Keratinocyte (primary cell): ENCODE measurements around the gene KCNH8. TPM values are rescaled to one million over a fixed set of nuclear protein-coding genes. Genes with fewer than 3 reads are reported as not detected.

Experiments used
- DNase-seq: peaks from one replicate; pipeline ENCODE4 v3.0.0-alpha.2; 2011; ENCODE audit warnings: low read depth, missing footprints, low spot score
- FAIRE-seq: peaks from 2 replicates; lab custom pipeline; 2011; peaks lifted over from hg19 to GRCh38; lab: Jason Lieb, UNC
- H2AFZ ChIP-seq: 2 replicates; pipeline ENCODE4 v1.6.0; 2012; ENCODE audit warnings: low read length, control low read depth, inconsistent platforms; ENCODE audit not compliant: control insufficient read depth
- H3K27ac ChIP-seq: 2 replicates; pipeline ENCODE4 v1.5.1; 2011; ENCODE audit warnings: low read length; ENCODE audit not compliant: control insufficient read depth, insufficient read depth
- H3K27me3 ChIP-seq: 3 replicates; pipeline ENCODE4 v1.6.0; 2011; ENCODE audit warnings: low read length; ENCODE audit not compliant: control insufficient read depth, insufficient read depth; ENCODE audit errors: extremely low read depth
- H3K36me3 ChIP-seq, 2 experiments: 2 replicates in 1 of 2; 3 replicates in 1 of 2; pipeline ENCODE4 v1.5.1; 2011; ENCODE audit warnings: low read length in 2 of 2, mild to moderate bottlenecking in 1 of 2; ENCODE audit not compliant: control insufficient read depth in 2 of 2, insufficient read depth in 2 of 2; ENCODE audit errors: extremely low read depth in 1 of 2
- H3K4me1 ChIP-seq: 3 replicates; pipeline ENCODE4 v1.5.1; 2011; ENCODE audit warnings: low read length; ENCODE audit not compliant: control insufficient read depth, insufficient read depth; ENCODE audit errors: extremely low read depth
- H3K4me2 ChIP-seq: 3 replicates; pipeline ENCODE4 v1.6.0; 2011; ENCODE audit warnings: low read depth, low read length; ENCODE audit not compliant: control insufficient read depth, insufficient read depth; ENCODE audit errors: extremely low read depth
- H3K4me3 ChIP-seq, 3 experiments: fragments of 200-600 bp in 1 of 3; sonication (generic) in 1 of 3; 2 replicates in 2 of 3; 3 replicates in 1 of 3; pipeline ENCODE4 v1.5.1; 2011 to 2016; ENCODE audit warnings: low read length in 3 of 3, mild to moderate bottlenecking in 3 of 3, control low read depth in 2 of 3, inconsistent platforms in 1 of 3, low read depth in 1 of 3, mixed read lengths in 1 of 3, mixed run types in 1 of 3, moderate library complexity in 1 of 3; ENCODE audit not compliant: control insufficient read depth in 2 of 3, insufficient read depth in 2 of 3; ENCODE audit errors: extremely low read depth in 1 of 3
- H3K79me2 ChIP-seq: 2 replicates; pipeline ENCODE4 v1.6.0; 2012; ENCODE audit warnings: low read length; ENCODE audit not compliant: control insufficient read depth, insufficient read depth
- H3K9ac ChIP-seq: 3 replicates; pipeline ENCODE4 v1.6.0; 2011; ENCODE audit warnings: low read length; ENCODE audit not compliant: control insufficient read depth, insufficient read depth; ENCODE audit errors: extremely low read depth
- H3K9me1 ChIP-seq: 3 replicates; pipeline ENCODE4 v1.6.0; 2011; ENCODE audit warnings: low read length; ENCODE audit not compliant: control insufficient read depth, insufficient read depth; ENCODE audit errors: extremely low read depth
- H3K9me3 ChIP-seq: 2 replicates; pipeline ENCODE4 v1.5.1; 2012; ENCODE audit warnings: low read depth, low read length; ENCODE audit not compliant: control insufficient read depth
- H4K20me1 ChIP-seq: 3 replicates; pipeline ENCODE4 v1.6.0; 2011; ENCODE audit warnings: low read length; ENCODE audit not compliant: control insufficient read depth, insufficient read depth; ENCODE audit errors: extremely low read depth
- EZH2 ChIP-seq: IDR thresholded peaks from one replicate; pipeline ENCODE4 v1.6.1; 2012; ENCODE audit warnings: inconsistent platforms, mild to moderate bottlenecking, low read length, moderate library complexity
- dilution Hi-C: fragments of 300-500 bp; cut with MboI; formaldehyde crosslinking; loops from one replicate; pipeline ENCODE4 v1.7.0; 2020; ENCODE audit warnings: low sequenced_read_pairs; ENCODE audit not compliant: extremely low pct_ligation_motif_present
- polyA plus RNA-seq, 5 experiments: library from polyadenylated mRNA; depleted of rRNA in 3 of 5; stranded (reverse) in 3 of 5; stranded (forward) in 1 of 5; unstranded in 1 of 5; fragments of >200 nt; gene quantifications; 1 replicate in 1 of 5; 2 replicates in 3 of 5; 3 replicates in 1 of 5; pipeline versions ENCODE4 v1.2.1 to v1.2.3, GENCODE V29; 2011 to 2012; ENCODE audit warnings: missing spikeins in 2 of 5, low read depth in 1 of 5, low replicate concordance in 1 of 5
- TF ChIP-seq, protein P1 (sequence below), 3 experiments: IDR thresholded peaks in 1 of 3; conservative IDR thresholded peaks in 1 of 3; optimal IDR thresholded peaks in 1 of 3; 2 replicates in 2 of 3; 3 replicates in 1 of 3; pipeline versions ENCODE3 to v1.5.1; 2011; ENCODE audit warnings: low read length in 3 of 3, mild to moderate bottlenecking in 3 of 3, moderate library complexity in 2 of 3, control low read depth in 1 of 3, inconsistent platforms in 1 of 3; ENCODE audit not compliant: insufficient read depth in 2 of 3; ENCODE audit errors: extremely low read depth in 1 of 3

KCNH8 gene
- polyA plus RNA-seq, 1 donor (not counting 4 experiments of a cell fraction or from before 2014, with no cell fraction given) = not detected

DNA sequence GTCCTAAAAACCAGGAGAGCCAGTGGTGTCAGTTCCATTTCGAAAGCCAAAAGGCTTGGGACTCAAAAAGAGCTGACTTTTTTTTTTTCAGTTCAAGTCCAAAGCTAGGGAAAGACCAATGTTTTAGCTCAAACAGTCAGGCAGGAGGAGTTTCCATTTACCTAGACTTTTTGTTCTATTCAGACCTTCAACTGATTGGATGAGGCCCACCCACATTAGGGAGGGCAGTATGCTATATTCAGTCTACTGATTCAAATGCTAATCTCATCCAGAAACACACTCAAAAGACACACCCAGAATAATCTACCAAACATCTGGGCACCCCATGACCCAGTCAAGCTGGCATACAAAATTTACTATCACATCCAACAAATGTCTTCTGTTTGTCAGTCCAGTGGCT, 374.0 kb downstream of the KCNH8 start:
- DNase-seq (no peak), FAIRE-seq (no peak)
- Histone ChIP-seq H3K4me2 (no peak overlapping the region), H4K20me1 (no peaks in the 10 kb centered on the region), H3K4me1 (no peaks in the 10 kb centered on the region), H3K79me2 (no peaks in the 10 kb centered on the region), H3K27ac (no peak overlapping the region), H3K36me3 (no peaks in the 10 kb centered on the region), H3K27me3 (no peaks in the 10 kb centered on the region), H3K9me1 (no peaks in the 10 kb centered on the region), H3K9me3 (no peaks in the 10 kb centered on the region), H3K4me3 (no peak overlapping the region), H3K9ac (no peak overlapping the region), H2AFZ (no peak overlapping the region)
- no peak for TF ChIP-seq EZH2
- TF ChIP-seq, protein P1, sequence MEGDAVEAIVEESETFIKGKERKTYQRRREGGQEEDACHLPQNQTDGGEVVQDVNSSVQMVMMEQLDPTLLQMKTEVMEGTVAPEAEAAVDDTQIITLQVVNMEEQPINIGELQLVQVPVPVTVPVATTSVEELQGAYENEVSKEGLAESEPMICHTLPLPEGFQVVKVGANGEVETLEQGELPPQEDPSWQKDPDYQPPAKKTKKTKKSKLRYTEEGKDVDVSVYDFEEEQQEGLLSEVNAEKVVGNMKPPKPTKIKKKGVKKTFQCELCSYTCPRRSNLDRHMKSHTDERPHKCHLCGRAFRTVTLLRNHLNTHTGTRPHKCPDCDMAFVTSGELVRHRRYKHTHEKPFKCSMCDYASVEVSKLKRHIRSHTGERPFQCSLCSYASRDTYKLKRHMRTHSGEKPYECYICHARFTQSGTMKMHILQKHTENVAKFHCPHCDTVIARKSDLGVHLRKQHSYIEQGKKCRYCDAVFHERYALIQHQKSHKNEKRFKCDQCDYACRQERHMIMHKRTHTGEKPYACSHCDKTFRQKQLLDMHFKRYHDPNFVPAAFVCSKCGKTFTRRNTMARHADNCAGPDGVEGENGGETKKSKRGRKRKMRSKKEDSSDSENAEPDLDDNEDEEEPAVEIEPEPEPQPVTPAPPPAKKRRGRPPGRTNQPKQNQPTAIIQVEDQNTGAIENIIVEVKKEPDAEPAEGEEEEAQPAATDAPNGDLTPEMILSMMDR (optimal IDR thresholded peaks at IDR 0.05 in 1 of 3, IDR thresholded peaks at IDR 0.05 in 1 of 3, conservative IDR thresholded peaks at IDR 0.05 in 1 of 3; ENCODE audit: extremely low read depth in 1 of 3, insufficient read depth in 2 of 3, low read length in 3 of 3) = no peak
- dilution Hi-C loops = no loop called here

- Histone ChIP-seq H2AFZ (no peak overlapping the region), H4K20me1 (no peaks in the 10 kb centered on the region), H3K4me2 (no peak overlapping the region), H3K9me1 (no peaks in the 10 kb centered on the region), H3K9me3 (no peaks in the 10 kb centered on the region), H3K4me1 (no peaks in the 10 kb centered on the region), H3K4me3 (no peak overlapping the region), H3K27ac (no peak overlapping the region), H3K27me3 (no peaks in the 10 kb centered on the region), H3K36me3 (no peaks in the 10 kb centered on the region), H3K9ac (no peak overlapping the region), H3K79me2 (no peaks in the 10 kb centered on the region)
- dilution Hi-C loops = no loop called here
- TF ChIP-seq EZH2 = no peak
- TF ChIP-seq, protein P1 (optimal IDR thresholded peaks at IDR 0.05 in 1 of 3, IDR thresholded peaks at IDR 0.05 in 1 of 3, conservative IDR thresholded peaks at IDR 0.05 in 1 of 3; ENCODE audit: extremely low read depth in 1 of 3, insufficient read depth in 2 of 3, low read length in 3 of 3) = no peak
- DNase-seq (no peak), FAIRE-seq (no peak)
These were observed 377.8 kb downstream of the KCNH8 start for GRCh38 chr3:19526071-19526470.
